ENCODE results near the gene PACS2. TPM values are rescaled to one million over a fixed set of nuclear protein-coding genes. Genes with fewer than 3 reads are reported as not detected.

PACS2 gene
- total RNA-seq, result 64.0 TPM
- polyA plus RNA-seq, result 1 to 10 TPM in 2 of 4 donors, under 1 TPM in 2; 0.72 to 3.4 (median 1.5) TPM

- Histone ChIP-seq H3K27me3 (ENCODE audit: control insufficient read depth, insufficient read depth, low read length) (no peaks in the 10 kb centered on the region), H3K4me1 (ENCODE audit: control insufficient read depth, insufficient read depth, low read length, poor library complexity, severe bottlenecking) (peaks cover 23% of the 10 kb centered on the region), H3K36me3 (ENCODE audit: control insufficient read depth, insufficient read depth, low read length) (no peaks in the 10 kb centered on the region), H3K27ac (ENCODE audit: insufficient read depth, low read length, poor library complexity, severe bottlenecking) (peak within 1 kb of the TSS; percentile 76), H3K9me3 (ENCODE audit: control insufficient read depth in 2 of 2, low read length in 2 of 2) (no peaks in the 10 kb centered on the region), H3K4me3 (ENCODE audit: low read depth, low read length) (peak within 1 kb of the TSS; percentile 55)
- Mint-ChIP-seq H3K36me3 (no peaks in the 10 kb centered on the region), H3K27ac (peak within 1 kb of the TSS; percentile 83 to 91 (median 86)), H3K4me3 (peak within 1 kb of the TSS; percentile 88 to 97 (median 94)), H3K27me3 (no peaks in the 10 kb centered on the region), H3K4me1 (peaks cover 0 to 30% (median 12%) of the 10 kb centered on the region in 4 donors), H3K9me3 (no peaks in the 10 kb centered on the region)
- ATAC-seq (ENCODE audit: low read depth in 2 of 2), result peak; percentile 76 to 79
- DNase-seq, result peak; percentile 73 to 90 (median 83)
Observed at GRCh38 chr14:105314287-105315200, at the start of gene PACS2. TSS of gene PACS2 (plus strand) at chr14:105314748. CDS start at chr14:105314919, 171 bp downstream.

GRCh38 chr14:105267820-105268548 lies 46.6 kb upstream of the PACS2 start:
- Histone ChIP-seq H3K4me1 (ENCODE audit: control insufficient read depth, insufficient read depth, low read length, poor library complexity, severe bottlenecking) (no peaks in the 10 kb centered on the region), H3K36me3 (ENCODE audit: control insufficient read depth, insufficient read depth, low read length) (no peaks in the 10 kb centered on the region), H3K27me3 (ENCODE audit: control insufficient read depth, insufficient read depth, low read length) (no peaks in the 10 kb centered on the region), H3K27ac (ENCODE audit: insufficient read depth, low read length, poor library complexity, severe bottlenecking) (no peak overlapping the region), H3K9me3 (ENCODE audit: control insufficient read depth in 2 of 2, low read length in 2 of 2) (no peaks in the 10 kb centered on the region), H3K4me3 (ENCODE audit: low read depth, low read length) (no peak overlapping the region)
- Mint-ChIP-seq H3K27me3 (no peaks in the 10 kb centered on the region), H3K27ac (no peak overlapping the region), H3K4me1 (peaks cover 0 to 5% (median 2%) of the 10 kb centered on the region in 4 donors), H3K9me3 (peaks cover 0 to 2% (median 0%) of the 10 kb centered on the region in 7 donors), H3K4me3 (no peak overlapping the region), H3K36me3 (peaks cover 14% of the 10 kb centered on the region)
- no peak for ATAC-seq (ENCODE audit: low read depth in 2 of 2)
- DNase-seq, result no peak

GRCh38 chr14:105268736-105269354 lies 45.7 kb upstream of the PACS2 start:
- Mint-ChIP-seq H3K4me3 (no peak overlapping the region), H3K4me1 (peaks cover 0 to 7% (median 4%) of the 10 kb centered on the region in 4 donors), H3K36me3 (peaks cover 13% of the 10 kb centered on the region), H3K9me3 (peaks cover 0 to 2% (median 0%) of the 10 kb centered on the region in 7 donors), H3K27me3 (no peaks in the 10 kb centered on the region), H3K27ac (peak overlapping the region in 1 of 3 donors; percentile 94)
- no peaks in the 10 kb centered on the region for H3K4me1 ChIP-seq (ENCODE audit: control insufficient read depth, insufficient read depth, low read length, poor library complexity, severe bottlenecking)
- DNase-seq (no peak), ATAC-seq (ENCODE audit: low read depth in 2 of 2) (no peak)
- no peaks in the 10 kb centered on the region for H3K9me3 ChIP-seq (ENCODE audit: control insufficient read depth in 2 of 2, low read length in 2 of 2)
- no peak overlapping the region for H3K27ac ChIP-seq (ENCODE audit: insufficient read depth, low read length, poor library complexity, severe bottlenecking)
- no peaks in the 10 kb centered on the region for H3K27me3 ChIP-seq (ENCODE audit: control insufficient read depth, insufficient read depth, low read length)
- H3K4me3 ChIP-seq (ENCODE audit: low read depth, low read length), result no peak overlapping the region
- H3K36me3 ChIP-seq (ENCODE audit: control insufficient read depth, insufficient read depth, low read length), result no peaks in the 10 kb centered on the region

- Histone ChIP-seq H3K27ac (ENCODE audit: insufficient read depth, low read length, poor library complexity, severe bottlenecking) (no peak overlapping the region), H3K27me3 (ENCODE audit: control insufficient read depth, insufficient read depth, low read length) (no peaks in the 10 kb centered on the region), H3K9me3 (ENCODE audit: control insufficient read depth in 2 of 2, low read length in 2 of 2) (no peaks in the 10 kb centered on the region), H3K4me1 (ENCODE audit: control insufficient read depth, insufficient read depth, low read length, poor library complexity, severe bottlenecking) (no peaks in the 10 kb centered on the region), H3K4me3 (ENCODE audit: low read depth, low read length) (no peak overlapping the region), H3K36me3 (ENCODE audit: control insufficient read depth, insufficient read depth, low read length) (no peaks in the 10 kb centered on the region)
- H3K27me3 Mint-ChIP-seq, result no peaks in the 10 kb centered on the region
- peaks cover 0 to 2% (median 0%) of the 10 kb centered on the region in 7 donors for H3K9me3 Mint-ChIP-seq
- no peak overlapping the region for H3K4me3 Mint-ChIP-seq
- peaks cover 9% of the 10 kb centered on the region for H3K36me3 Mint-ChIP-seq
- ATAC-seq (ENCODE audit: low read depth in 2 of 2), result no peak
- H3K27ac Mint-ChIP-seq, result no peak overlapping the region
- peaks cover 0 to 11% (median 6%) of the 10 kb centered on the region in 4 donors for H3K4me1 Mint-ChIP-seq
- DNase-seq, result no peak
Observed at GRCh38 chr14:105269405-105269804, 45.1 kb upstream of the PACS2 start.

- Histone ChIP-seq H3K4me3 (ENCODE audit: low read depth, low read length) (no peak overlapping the region), H3K36me3 (ENCODE audit: control insufficient read depth, insufficient read depth, low read length) (no peaks in the 10 kb centered on the region), H3K9me3 (ENCODE audit: control insufficient read depth in 2 of 2, low read length in 2 of 2) (no peaks in the 10 kb centered on the region), H3K4me1 (ENCODE audit: control insufficient read depth, insufficient read depth, low read length, poor library complexity, severe bottlenecking) (no peaks in the 10 kb centered on the region), H3K27me3 (ENCODE audit: control insufficient read depth, insufficient read depth, low read length) (no peaks in the 10 kb centered on the region), H3K27ac (ENCODE audit: insufficient read depth, low read length, poor library complexity, severe bottlenecking) (no peak overlapping the region)
- Mint-ChIP-seq H3K36me3 (peaks cover 7% of the 10 kb centered on the region), H3K27ac (no peak overlapping the region), H3K4me1 (peaks cover 0 to 10% (median 6%) of the 10 kb centered on the region in 4 donors), H3K4me3 (no peak overlapping the region), H3K27me3 (no peaks in the 10 kb centered on the region), H3K9me3 (peaks cover 0 to 2% (median 0%) of the 10 kb centered on the region in 7 donors)
- no peak for DNase-seq
- ATAC-seq (ENCODE audit: low read depth in 2 of 2), result no peak
Observed at GRCh38 chr14:105271224-105271890, 43.2 kb upstream of the PACS2 start.

GRCh38 chr14:105272623-105273022 lies 41.9 kb upstream of the PACS2 start:
- DNase-seq, result no peak
- no peak overlapping the region for H3K4me3 ChIP-seq (ENCODE audit: low read depth, low read length)
- peaks cover 0 to 9% (median 4%) of the 10 kb centered on the region in 4 donors for H3K4me1 Mint-ChIP-seq
- H3K4me3 Mint-ChIP-seq, result peak overlapping the region in 1 of 4 donors; percentile 43
- H3K27me3 ChIP-seq (ENCODE audit: control insufficient read depth, insufficient read depth, low read length), result no peaks in the 10 kb centered on the region
- H3K9me3 Mint-ChIP-seq, result no peaks in the 10 kb centered on the region
- no peaks in the 10 kb centered on the region for H3K9me3 ChIP-seq (ENCODE audit: control insufficient read depth in 2 of 2, low read length in 2 of 2)
- peak overlapping the region in 1 of 3 donors; percentile 23 for H3K27ac Mint-ChIP-seq
- no peak overlapping the region for H3K27ac ChIP-seq (ENCODE audit: insufficient read depth, low read length, poor library complexity, severe bottlenecking)
- no peaks in the 10 kb centered on the region for H3K4me1 ChIP-seq (ENCODE audit: control insufficient read depth, insufficient read depth, low read length, poor library complexity, severe bottlenecking)
- H3K36me3 Mint-ChIP-seq, result peaks cover 5% of the 10 kb centered on the region
- H3K36me3 ChIP-seq (ENCODE audit: control insufficient read depth, insufficient read depth, low read length), result no peaks in the 10 kb centered on the region
- H3K27me3 Mint-ChIP-seq, result no peaks in the 10 kb centered on the region
- no peak for ATAC-seq (ENCODE audit: low read depth in 2 of 2)

- Histone ChIP-seq H3K4me3 (ENCODE audit: low read depth, low read length) (no peak overlapping the region), H3K4me1 (ENCODE audit: control insufficient read depth, insufficient read depth, low read length, poor library complexity, severe bottlenecking) (no peaks in the 10 kb centered on the region), H3K36me3 (ENCODE audit: control insufficient read depth, insufficient read depth, low read length) (no peaks in the 10 kb centered on the region), H3K9me3 (ENCODE audit: control insufficient read depth in 2 of 2, low read length in 2 of 2) (no peaks in the 10 kb centered on the region), H3K27me3 (ENCODE audit: control insufficient read depth, insufficient read depth, low read length) (no peaks in the 10 kb centered on the region), H3K27ac (ENCODE audit: insufficient read depth, low read length, poor library complexity, severe bottlenecking) (no peak overlapping the region)
- H3K9me3 Mint-ChIP-seq, result no peaks in the 10 kb centered on the region
- H3K27ac Mint-ChIP-seq, result peak overlapping the region in 2 of 3 donors; percentile 14 to 23
- ATAC-seq (ENCODE audit: low read depth in 2 of 2) (no peak), DNase-seq (no peak)
- peaks cover 0 to 9% (median 4%) of the 10 kb centered on the region in 4 donors for H3K4me1 Mint-ChIP-seq
- H3K27me3 Mint-ChIP-seq, result no peaks in the 10 kb centered on the region
- peaks cover 5% of the 10 kb centered on the region for H3K36me3 Mint-ChIP-seq
- peak overlapping the region in 1 of 4 donors; percentile 43 for H3K4me3 Mint-ChIP-seq
Observed at GRCh38 chr14:105273062-105273461, 41.5 kb upstream of the PACS2 start.

Data from CD4-positive, CD25-positive, alpha-beta regulatory T cell (primary cell).